HG03095 (cell line): ENCODE data around the gene PLK4.
"Not testable (repeated sequence)": the region's sequence is repeated elsewhere in the genome, so short reads cannot be mapped to it uniquely, and the experiment has no call there.

ENCODE experiments used
- ATAC-seq: cut with Tn5 transposase; IDR thresholded peaks from one replicate; pipeline ENCODE4 v1.9.1; 2021; ENCODE audit warnings: moderate library complexity; ENCODE audit not compliant: unreplicated experiment

The PLK4 gene

DNA sequence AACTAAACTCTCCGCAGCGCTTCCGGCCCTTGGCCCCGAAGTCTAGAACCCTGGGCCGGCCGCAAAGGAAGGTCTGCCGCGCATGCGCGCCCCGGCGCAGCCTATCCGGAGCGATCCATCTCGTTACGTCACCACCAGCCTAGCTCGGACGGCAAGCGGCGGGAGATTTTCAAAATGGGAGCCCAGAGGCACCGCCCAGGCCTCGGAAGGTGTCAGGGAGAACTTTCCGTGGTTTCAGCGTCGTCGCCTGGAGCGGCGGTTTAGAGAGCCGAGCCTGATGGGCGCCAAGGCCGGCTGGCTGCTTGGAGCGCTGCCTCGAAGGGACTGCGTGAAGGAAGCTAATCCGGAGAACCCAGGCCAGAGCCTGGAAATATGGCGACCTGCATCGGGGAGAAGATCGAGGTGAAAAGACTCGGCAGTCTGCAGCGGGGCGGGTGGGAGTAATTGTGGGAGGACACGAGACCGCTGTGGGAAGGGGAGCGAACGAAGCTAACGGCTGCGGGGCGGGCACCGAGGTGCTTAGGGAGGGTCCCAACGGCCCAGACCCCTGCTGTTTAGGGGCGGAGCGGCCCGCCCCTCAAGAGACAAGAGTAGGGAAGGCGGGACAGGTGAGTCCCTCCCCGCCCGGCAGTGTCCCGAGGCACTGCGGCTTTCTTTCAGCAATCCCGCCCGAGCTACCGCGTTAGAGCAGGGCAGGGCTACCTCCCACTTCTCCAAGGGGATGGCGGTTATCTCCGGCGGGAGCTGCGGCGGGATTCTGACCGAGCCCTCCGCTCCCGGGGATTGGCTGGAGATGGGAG lies at the start of gene PLK4:
Gene PLK4, plus strand, starts transcription at position 131 of the 800 bp plus-strand sequence. Its CDS starts 242 bp downstream, at position 373.
- ATAC-seq, result peak; percentile 95

DNA sequence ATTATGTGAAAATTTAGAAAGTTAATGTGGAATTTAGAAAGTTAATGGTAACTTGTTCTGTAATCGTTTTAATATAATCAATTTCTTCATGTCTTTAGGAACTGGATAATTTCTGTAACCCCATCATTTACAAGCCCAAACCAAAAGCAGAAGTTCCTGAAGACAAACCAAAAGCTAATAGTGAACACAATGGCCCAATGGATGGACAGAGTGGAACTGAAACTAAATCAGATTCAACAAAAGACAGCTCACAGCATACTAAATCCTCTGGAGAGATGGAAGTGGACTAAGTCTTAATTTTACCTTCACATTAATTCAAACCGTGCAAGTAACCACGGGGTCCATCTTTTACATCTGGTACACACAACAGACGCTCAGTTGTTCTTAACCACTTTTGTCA lies 48.1 kb upstream of the PLK4 start:
- ATAC-seq, result peak; percentile 57

DNA sequence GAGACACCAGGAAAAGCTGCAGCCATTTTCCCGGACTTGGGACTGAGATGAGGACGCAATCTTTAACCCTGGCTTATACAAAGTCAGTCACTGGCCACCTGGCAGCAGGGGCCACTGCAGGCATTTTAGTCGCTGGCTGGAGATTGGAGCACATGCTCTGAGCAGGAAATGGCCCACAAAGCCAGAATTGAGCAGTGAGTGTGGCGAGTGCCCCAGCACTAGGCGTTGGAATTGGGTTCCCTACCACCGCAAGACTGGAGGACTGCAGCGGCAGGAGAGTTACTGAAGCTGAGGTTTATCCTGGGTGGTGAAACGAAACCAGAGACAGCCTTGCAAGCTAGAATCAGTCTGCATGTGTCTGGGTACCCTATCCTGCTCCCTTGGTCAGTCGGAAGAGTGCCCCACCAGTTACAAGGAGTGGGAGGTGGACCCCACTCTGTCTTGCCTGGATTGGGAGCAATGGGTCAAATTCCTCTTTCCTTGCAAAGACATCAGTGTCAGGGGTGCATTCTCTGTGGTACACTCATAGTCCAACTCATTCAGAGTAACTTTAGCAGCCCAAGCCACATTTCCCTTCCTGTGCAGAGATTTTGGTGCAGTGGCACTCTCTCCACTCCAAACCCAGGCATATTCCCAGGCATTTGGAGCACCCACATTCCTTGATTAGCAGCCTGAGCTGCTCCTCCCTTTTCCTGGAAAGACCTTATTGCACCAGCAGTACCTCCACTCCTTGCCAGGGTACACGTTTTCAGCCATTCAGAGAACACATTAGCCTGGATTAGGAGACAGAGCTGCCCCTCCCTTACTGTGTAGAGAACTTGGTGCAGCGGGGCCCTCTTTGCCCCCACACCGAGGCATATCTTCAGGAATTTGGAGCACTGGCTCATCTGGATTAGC lies 36.7 kb upstream of the PLK4 start:
- ATAC-seq, result no peak

DNA sequence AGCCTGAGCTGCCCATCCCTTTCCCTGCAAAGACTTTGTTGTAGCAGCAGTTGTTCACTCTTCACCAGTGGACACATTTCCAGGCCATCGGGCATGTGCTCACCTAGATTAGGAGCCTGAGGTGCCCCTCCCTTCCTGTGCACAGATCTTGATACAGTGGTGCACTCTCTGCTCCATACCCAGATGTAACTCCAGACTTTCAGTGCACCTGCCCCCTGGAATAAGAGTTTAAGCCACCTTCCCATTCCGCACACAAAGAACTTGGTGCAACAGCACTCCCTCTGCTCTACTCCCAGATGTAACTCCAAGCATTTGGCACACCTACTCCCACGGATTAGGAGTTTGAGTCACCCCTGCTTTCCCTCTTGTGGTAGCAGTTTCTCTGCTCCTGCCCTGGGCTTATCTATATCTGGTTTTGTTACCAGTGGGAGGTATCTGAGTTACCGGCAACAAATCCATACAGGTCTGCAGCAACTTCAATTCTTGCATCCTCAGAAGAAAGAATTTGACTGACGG lies 36.0 kb upstream of the PLK4 start:
- ATAC-seq, result no peak

DNA sequence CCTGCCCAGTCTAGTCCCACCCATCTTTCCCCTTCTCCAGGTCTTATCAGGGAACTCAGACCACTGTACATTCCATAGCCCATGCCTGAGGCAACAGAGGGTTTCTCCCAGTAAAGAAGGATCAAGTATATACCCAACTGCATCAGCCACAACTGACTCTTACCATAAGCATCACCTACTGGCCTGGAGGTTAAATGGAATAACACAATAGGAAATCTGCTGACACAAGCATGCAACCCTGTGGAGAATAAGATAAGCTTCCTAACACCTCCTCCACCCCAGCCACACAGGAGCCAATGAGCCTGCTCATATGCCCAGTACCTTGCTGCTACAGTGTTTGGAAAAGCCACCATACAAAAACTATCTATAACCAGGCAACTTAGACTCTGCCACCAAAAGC lies 34.6 kb upstream of the PLK4 start:
- ATAC-seq, result no peak

DNA sequence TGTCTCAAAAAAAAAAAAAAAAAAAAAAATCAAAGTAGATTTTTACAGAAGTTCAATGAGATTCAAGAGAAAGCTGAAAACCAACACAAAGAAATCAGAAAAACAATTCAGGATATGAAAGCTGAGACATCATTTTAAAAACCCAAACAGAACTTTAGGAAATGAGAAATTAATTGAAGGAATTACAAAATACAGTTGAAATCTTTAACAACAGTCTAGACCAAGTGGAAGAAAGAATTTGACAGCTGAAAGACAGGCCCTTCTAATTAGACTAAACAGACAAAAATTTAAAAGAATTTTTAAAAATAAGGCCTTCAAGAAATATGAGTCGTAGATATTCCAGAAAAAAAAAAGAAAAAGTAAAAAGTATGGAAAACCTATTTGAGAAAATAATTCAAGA lies 33.9 kb upstream of the PLK4 start:
- ATAC-seq, result no peak

DNA sequence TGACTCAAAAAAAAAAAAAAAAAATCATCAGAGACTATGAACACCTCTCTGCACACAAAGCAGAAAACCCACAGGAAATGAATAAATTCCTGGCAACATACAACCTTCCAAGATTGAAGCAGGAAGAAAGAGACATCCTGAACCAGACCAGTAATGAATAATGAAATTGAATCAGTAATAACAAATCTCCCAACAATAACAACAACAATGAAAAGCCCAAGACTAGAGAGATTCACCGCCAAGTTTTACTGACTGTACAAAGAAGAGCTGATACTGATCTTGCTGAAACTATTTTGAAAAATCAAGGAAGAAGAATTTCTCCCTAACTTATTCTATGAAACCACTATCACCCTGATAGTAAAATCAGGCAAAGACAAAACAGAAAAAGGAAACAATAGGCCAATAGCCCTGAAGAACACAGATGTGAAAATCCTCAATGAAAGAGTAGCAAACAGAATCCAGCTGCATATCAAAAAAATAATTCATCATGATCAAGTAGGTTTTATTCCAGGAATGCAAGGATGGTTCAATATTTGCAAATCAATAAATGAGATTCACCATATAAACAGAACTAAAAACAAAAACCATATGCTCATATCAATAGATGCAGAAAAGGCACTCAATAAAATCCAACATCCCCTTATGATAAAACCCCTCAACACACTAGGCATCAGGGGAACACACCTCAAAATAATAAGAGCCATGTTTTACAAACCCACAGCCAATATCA lies 31.0 kb upstream of the PLK4 start:
- no peak for ATAC-seq

DNA sequence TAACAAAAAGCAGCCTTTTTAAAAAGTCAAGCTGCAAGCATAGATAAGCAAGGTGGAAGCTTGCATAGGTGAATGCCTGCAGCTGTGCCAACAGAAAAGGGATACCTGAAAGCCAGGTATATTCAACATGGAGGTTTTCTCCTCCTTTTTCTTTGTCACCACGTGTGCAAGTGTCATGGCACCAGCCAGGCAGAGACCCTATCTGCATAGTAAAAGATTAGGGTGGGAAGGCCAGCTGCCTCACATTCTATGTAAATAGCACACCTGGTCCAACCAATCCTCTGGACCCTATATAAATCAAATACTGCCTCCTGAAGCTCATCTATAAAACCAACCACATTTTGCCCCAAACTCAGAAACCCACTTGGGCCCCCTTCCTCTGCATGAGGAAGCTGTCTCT lies 28.0 kb upstream of the PLK4 start:
- no peak for ATAC-seq

DNA sequence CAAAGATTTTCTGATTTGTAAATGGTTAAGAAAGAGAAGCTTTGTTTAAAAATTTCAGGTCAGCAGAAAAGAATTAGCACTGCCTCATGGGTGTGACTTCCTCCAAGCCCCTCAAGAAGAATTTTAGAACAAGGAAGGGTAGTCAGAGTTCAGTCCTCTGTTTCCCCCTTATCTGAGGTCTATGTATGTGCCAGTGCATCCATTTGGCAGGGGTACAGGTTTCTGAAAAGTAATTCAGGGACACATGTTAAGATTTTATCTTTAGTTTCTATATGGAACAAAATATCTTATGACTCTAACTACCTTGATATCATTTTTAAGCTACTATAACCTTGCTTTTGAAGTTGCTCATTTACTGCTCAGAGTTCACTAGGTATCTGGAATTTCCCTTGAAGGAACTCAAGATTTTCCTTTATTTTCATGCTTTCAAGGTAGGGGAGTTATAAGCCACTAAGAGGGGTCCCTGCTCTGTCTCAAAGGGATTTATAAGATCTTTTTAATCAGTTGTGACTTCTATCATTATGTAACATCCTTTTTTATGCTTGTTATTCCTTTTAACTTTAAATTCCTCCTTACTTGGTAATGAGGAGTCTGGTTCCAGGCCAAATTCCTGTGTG lies 24.4 kb upstream of the PLK4 start:
- ATAC-seq, result peak; percentile 14

DNA sequence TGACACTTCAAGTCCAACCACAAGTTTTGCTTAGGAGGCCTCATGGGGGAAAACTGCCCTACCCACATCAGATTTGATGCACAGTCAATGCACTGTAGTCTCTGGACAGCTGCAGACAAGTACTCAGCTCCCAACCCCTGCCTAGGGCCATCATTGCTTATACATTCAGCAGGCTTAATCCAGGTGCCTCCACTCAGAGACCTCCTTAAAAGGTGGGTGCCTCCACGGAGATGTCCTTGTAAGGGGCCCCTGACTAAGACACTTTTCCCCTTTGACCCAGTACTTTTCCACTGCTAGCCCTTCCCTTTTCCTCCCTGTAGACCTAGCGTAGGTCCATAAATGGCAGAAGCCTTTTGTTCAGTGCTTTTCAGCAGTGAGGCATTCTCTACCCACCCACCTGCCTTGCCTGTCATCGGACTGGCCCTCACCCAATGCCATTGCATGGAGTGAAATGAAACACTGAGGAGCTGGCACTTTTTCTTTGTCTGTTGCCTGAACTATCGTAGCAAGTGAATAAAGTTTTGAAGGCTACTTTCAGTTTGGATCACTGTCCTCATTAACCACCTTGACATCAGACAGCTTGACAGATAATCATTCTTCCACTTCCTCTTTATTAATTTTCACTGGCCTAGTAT lies 23.8 kb upstream of the PLK4 start:
- peak; percentile 89 for ATAC-seq

DNA sequence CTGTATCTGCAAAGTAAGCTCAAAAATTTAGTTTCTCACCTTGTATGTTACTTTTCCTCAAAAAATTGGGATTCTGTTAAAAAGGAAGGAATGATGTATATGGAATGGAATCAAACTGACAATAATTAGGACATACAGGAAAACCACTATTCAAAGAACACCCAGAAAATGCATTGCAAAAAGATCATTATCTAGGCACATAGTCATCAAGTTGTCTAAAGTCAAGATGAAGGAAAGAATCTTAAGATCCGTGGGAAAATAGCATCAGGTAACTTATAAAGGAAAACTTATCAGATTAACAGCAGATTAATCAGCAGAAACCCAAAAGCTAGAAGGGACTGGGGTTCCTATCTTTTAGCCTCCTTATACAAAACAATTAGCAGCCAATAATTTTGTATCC lies 23.1 kb upstream of the PLK4 start:
- no peak for ATAC-seq

DNA sequence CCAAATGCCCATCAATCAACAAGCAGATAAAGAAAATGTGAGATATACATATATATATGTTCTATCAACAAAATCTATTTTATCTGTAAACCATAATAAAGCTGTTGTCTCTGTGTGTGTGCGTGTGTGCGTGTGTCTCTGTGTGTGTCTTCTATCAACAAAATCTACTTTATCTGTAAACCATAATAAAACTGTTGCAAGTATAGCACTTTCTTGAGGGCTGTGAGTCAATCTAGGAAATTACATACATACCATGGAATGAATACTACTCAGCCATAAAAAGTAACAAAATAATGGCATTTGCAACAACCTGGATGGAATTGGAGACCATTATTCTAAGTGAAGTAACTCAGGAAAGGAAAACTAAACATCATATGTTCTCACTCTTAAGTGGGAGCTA lies 12.5 kb upstream of the PLK4 start:
- no peak for ATAC-seq

DNA sequence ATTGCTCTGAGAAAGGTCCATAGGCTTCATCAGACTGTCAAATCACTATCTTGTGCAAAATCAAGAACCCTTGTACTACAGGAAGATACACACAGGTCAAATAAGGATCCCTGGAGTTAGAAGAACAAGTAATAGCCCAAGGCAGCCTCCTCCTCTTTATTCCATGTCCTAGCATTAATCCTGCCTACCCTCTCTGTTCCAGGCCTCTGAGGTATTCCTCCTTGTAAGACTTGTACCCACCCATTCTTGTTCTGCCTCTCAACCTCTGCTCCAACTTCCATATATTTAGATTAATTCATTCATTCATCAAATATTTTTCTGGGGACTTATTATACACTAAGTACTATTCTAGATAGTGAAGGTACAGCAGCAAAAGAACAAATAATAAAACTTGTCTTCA lies 10.4 kb upstream of the PLK4 start:
- no peak for ATAC-seq

DNA sequence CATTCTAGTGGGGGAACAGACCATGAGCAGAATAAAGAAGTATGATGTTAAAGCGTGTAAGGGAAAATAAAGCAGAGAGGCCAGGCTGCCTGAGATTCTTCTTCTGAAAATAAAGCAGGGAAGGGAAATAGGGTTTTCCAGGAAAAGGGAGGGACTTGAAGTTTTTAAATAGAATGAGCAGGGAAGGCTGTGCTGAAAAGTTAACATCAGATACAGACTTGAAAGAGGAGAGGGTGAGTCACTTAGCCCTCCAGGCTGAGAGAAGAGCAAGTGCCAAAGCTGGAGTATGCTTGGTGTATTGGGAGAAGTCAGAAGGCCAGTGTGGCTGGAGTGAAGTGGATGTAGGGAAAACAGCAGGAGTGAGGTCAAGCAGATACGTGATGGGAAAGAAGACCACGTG lies 10.0 kb upstream of the PLK4 start:
- no peak for ATAC-seq

DNA sequence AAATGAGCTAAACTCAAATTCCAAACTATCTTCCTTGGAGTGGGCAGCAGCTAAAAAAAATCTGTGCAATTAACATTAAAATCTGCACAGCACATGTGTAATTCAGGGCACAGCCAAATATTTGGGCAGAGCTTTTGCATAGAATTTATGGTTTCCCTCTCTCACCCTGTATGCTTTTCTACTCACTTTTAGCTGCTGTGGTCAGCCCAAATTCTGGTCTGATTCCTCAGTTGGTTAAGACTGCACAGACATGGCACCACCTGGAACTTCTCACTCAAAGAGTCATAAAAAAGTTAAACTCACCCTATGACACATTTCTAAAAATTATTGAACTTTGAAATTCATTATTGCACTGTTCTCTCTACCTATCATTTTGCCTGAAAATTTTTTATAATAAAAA lies 4.9 kb upstream of the PLK4 start:
- ATAC-seq, result no peak

DNA sequence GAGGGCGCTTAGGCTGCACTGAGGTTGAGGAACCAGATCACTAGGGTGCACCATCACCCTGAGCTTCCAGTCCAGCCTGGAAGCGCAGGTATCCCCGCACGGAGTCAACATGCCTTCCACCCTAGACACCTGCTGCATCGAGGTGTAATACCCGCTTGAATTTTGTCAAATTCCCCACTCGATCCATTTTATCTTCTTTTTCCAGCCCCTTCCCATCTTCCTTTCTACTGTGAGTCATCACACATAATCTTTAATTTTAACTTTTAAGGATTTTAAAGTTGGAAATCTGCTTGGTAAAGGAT lies 821 bp downstream of the PLK4 start:
- peak; percentile 36 for ATAC-seq

DNA sequence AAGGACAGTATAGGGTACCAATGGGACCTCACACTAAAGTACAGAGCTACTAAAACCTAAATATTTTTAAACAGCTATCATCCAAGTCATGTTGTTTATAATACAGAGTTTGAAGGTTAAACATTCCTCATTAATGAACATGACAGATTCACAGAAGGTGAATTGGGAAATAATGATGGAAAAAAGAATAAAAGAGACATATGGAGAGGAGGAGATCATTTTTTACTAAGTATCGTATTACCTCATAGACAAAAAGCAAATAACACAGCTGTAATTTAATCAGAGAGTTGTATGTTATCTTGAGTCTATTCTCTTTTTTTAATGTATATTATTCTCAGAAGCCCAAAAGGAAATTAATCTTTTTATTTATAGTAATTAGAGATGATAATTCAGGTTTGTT lies 7.9 kb downstream of the PLK4 start:
- no peak for ATAC-seq

DNA sequence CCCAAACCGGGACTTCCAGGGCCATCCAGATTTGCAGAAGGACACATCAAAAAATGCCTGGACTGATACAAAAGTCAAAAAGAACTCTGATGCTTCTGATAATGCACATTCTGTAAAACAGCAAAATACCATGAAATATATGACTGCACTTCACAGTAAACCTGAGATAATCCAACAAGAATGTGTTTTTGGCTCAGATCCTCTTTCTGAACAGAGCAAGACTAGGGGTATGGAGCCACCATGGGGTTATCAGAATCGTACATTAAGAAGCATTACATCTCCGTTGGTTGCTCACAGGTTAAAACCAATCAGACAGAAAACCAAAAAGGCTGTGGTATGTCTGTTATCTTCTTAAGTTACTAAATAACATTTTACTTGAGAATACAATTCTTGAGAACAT lies 9.2 kb downstream of the PLK4 start:
- no peak for ATAC-seq

DNA sequence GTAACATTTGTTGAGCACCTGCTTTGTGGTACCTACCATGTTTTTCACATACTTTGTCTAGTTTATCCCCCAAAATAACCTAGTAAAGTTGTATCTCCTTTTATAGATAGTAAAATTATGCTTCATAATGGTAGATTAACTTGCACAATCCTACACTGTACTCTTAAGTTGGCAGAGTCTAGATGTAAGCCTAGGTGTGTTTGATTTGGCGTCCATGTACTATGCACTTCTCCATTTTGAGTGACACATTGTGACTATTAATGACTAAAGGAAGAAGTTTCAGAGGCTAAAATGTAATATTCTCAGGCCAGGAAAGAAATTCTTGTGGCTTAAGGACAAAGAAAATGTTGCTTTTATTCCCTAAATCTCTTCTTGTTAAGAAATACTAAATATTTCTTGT lies 15.4 kb downstream of the PLK4 start:
- no peak for ATAC-seq

DNA sequence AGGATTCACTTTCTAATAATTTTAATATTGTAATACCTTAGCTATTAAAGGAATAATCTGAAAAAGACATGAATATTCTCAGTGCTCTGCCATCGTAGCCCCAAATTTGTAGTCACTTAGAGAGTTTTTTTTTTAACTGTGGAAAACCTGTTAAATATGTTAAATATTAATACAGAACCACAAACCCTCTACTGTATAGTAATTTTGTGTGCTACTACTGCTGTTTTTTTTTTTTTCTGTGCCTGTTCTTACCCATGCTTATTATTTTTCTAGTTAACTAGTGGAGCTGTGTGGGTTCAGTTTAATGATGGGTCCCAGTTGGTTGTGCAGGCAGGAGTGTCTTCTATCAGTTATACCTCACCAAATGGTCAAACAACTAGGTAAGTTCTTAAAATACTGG lies 15.8 kb downstream of the PLK4 start:
- ATAC-seq, result no peak

DNA sequence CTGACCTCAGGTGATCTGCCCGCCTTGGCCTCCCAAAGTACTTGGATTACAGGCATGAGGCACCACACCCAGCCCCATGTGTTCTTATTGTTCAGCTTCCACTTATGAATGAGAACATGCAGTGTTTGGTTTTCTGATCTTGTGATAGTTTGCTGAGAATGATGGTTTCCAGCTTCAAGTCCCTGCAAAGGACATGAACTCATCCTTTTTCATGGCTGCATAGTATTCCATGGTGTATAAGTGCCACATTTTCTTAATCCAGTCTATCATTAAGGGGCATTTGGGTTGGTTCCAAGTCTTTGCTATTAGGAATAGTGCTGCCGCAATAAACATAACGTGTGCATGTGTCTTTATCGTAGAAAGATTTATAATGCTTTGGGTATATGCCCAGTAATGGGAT lies 19.0 kb downstream of the PLK4 start:
- ATAC-seq, result not testable (repeated sequence)
